Embryonic facial prominence (tissue), 1 donor: Measurements from ENCODE around the gene DENND1A.
A peak's percentile ranks its signal among the peaks of the same experiment; 100 is the strongest.
"Not testable (repeated sequence)": the region's sequence is repeated elsewhere in the genome, so short reads cannot be mapped to it uniquely, and the experiment has no call there.

Experiments used
- DNase-seq: peaks from one replicate; pipeline ENCODE4 v3.0.0-alpha.2; 2016; ENCODE audit errors: extremely low spot score

The DENND1A gene, protein sequence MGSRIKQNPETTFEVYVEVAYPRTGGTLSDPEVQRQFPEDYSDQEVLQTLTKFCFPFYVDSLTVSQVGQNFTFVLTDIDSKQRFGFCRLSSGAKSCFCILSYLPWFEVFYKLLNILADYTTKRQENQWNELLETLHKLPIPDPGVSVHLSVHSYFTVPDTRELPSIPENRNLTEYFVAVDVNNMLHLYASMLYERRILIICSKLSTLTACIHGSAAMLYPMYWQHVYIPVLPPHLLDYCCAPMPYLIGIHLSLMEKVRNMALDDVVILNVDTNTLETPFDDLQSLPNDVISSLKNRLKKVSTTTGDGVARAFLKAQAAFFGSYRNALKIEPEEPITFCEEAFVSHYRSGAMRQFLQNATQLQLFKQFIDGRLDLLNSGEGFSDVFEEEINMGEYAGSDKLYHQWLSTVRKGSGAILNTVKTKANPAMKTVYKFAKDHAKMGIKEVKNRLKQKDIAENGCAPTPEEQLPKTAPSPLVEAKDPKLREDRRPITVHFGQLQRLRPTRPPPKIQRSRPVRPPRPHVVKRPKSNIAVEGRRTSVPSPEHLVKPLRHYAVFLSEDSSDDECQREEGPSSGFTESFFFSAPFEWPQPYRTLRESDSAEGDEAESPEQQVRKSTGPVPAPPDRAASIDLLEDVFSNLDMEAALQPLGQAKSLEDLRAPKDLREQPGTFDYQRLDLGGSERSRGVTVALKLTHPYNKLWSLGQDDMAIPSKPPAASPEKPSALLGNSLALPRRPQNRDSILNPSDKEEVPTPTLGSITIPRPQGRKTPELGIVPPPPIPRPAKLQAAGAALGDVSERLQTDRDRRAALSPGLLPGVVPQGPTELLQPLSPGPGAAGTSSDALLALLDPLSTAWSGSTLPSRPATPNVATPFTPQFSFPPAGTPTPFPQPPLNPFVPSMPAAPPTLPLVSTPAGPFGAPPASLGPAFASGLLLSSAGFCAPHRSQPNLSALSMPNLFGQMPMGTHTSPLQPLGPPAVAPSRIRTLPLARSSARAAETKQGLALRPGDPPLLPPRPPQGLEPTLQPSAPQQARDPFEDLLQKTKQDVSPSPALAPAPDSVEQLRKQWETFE

DNA sequence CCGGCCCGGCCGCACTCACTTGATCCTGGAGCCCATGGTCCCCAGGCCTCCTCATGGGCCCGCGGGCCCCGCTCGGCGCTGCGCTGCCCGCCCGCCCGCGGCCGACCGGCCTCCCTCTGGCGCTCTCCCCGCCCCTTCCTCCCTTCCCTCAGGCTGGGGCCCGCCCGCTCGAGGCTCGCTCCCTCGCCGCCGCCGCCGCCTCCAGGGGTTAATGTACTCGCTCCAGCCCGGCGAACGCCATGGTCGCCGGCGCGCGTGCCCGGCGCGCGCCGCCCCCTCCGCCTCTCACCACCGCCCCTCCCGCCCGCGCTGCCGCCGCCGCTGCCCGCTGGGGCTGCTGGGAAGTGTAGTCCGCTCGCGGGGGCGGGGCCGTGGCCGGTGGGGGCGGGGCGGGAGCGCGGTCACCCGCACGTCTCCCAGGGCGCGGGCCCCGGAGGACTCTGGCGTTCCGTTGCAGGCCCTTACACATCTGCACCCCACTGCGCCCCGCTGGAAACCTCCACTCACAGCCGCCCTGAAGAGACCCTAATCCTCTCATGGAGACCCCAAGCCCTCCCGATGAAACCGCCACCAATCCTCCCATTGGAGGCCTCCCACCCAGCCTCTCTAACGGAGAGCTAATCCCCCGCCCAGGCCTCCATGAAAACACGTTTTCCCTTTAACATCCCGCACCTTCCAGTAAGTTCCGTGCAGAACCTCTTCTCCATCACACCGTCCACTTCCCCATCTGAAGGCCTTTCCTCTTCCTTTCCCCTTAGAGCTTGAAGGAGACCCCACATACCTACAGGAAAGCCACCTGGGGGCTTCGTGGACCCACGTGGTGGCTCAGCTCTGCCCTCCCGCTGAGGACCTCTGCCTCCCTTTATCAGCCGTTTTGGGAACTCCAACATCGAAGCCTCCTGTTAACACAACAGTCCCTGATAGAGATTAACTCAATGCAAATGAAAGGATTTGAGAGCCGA lies at the start of gene DENND1A:
Gene DENND1A, minus strand, starts transcription at position 257 of the 962 bp plus-strand sequence. Its CDS starts 221 bp downstream, at position 36.
- DNase-seq: peak; percentile 74

DNA sequence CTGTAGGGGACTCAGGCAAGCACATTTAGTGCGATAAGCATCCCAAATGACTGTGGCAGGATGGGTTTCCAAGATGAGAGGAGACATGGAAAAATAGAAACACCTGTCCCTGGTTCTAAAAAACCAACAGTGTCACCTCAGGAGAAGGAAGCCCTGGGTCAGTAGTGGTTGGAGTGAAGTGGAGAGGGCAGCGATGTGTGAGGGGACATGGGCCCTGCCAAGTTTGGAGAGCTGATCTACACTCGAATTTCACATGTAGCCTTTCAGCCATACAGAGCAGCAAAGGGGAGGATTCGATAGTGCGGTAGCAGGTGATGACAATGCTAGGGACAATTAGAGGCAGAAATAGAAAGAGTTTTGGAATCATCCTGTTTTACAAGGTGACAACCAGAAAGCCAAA lies 49.1 kb upstream of the DENND1A start:
- no peak for DNase-seq

DNA sequence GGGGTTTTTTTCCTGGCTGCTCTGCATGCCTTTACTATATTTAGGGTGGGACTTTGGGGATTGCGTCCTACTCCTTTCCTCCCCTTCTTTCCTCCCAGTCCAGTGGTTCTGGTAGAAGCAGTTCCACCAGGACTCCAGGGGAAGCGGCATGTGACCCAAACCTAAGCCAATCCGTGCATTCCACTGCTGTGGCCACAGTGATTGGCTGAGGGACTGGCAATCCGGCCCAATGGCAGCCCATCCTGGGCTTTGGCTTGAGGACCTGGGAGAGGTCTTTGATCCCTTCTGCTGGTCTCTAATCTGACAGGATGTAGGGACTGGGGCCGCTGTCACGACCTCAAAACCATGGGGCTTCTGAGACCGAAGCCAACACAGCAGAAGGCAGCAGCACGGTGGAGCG lies 46.7 kb upstream of the DENND1A start:
- DNase-seq: not testable (repeated sequence)

DNA sequence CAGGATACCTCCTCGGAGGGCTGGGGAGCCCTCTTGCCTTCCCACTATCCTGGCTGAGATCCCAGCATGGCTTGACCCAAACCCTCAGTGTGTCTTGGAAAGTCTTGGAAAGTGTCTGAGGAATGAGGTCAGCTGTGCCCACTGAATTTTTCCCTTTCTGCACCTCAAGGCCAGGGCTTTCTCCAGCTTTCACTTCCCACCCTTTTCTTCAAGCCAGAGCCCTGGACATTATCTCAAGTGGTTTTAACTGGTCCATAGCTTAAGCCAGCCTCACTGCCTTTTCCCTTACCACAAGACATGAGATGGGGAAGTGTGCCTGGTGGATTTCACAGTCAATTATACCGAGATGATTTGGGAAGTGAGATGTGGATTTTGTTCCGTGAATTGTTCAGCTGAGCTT lies 45.9 kb upstream of the DENND1A start:
- DNase-seq: no peak

DNA sequence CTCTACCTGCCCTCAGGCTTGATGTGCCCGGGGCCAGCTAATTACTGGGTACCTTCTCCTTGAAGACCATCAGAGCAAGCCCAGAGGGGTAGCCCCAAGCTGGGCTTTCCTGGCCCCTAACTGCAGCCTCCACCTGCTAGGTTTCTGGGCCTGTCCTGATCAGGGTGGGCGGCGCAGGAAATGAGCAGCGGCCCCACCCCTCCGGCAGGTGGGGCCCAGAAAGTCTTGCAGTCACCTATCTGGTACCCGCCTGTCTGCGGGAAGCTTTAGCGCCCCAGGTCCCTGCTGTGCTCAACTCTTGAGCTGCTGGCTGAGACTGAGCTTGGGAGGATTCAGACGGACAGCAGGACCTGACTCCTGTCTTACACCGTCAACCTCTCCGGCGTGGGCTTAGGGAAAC lies 44.5 kb upstream of the DENND1A start:
- no peak for DNase-seq

DNA sequence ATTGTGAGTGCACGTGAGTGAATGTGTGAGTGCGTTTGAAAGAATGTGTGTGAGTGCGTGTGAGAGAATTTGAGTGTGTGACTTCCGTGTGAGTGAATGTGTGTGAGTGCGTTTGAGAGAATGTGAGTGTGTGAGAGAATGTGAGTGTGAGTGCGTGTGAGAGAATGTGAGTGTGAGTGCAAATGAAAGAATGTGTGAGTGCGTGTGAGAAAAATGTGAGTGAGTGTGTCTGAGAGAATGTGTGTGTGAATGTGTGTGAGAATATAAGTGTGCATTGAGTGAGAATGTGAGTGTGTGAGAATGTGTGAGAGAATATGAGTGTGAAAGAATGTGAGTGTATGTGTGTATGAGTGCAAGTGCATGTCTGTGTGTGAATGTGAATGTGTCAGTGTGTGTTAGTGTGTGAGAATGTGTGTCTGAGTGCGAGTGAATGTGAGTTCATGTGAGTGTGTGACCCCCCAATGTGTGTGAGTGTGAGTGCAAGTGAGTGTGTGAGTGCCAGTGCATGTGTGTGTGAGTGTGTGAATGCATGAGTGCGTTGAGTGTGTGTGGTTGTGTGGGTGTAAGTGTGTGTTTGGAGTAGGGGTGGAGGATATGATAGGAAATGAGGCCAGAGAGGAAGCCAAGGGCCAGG lies 43.8 kb upstream of the DENND1A start:
- no peak for DNase-seq

DNA sequence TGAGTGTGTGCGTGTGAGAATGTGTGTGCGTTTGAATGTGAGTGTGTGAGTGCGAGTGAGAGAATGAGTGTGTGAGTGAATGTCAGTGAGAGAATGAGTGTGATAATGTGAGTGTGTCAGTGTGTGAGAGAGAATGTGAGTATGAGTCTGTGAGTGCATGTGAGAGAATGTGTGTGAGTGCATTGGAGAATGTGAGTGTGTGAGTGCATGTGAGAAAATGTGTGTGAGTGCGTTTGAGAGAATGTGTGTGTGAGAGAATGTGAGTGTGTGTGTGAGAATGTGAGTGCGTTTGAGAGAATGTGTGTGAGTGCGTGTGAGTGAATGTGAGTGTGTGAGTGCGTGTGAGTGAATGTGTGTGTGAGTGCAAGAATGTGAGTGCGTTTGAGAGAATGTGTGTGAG lies 42.7 kb upstream of the DENND1A start:
- DNase-seq: no peak

DNA sequence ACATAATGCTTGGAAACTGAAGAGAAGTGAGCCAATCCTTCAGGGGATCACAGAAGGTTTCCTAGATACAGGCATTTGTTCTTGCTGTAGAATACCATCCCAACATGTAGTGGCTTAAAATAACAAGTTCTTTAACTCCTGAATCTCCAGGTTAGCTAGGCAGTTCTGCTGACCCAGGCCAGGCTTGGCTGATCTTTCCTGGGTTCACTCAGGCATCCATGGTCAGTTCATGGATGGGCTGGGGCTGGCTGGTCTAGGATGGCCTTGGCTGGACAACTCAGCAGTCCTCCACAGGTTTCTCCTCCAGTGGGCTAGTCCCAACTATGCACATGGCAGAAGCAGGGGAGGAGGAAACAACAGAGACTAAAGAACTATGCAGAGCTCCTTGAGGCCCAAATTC lies 37.4 kb upstream of the DENND1A start:
- no peak for DNase-seq

DNA sequence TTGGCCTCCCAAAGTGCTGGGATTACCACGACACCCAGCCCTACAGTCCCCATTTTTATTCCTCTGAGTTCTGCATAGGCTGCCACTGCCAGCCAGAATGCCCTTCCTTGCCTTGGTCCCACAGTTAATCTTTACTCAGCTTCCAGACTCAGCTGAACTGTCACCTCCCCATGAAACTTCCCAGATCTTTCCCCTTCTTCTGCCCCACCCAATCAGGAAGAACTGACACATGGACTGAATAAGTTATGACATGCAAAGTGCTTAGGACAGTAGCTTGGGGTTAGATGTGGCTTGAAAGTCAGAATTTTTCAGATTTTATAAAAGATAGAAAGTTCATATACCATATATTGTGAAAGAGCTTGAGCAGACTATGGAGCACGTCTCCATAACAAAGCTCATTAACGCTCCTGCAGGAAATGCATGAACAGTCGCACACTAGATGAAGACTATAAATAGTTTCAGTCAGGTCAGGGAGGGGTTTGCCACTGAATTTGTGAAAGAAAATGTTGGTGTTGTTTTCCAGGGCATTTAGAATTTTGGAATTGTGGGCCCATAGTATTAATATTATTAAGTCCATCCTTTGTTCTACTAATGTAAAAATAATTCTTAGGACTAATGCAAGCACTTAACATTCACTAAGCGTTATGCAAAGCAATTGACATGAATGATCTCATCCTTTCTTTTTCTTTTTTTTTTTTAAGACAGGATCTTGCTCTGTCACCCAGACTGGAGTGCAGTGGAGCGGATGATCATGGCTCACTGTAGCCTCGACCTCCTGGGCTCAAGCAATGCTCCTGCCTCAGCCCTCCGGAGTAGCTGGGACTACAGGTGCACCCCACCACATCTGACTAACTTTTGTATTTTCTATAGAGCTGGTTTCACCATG lies 36.1 kb upstream of the DENND1A start:
- no peak for DNase-seq

DNA sequence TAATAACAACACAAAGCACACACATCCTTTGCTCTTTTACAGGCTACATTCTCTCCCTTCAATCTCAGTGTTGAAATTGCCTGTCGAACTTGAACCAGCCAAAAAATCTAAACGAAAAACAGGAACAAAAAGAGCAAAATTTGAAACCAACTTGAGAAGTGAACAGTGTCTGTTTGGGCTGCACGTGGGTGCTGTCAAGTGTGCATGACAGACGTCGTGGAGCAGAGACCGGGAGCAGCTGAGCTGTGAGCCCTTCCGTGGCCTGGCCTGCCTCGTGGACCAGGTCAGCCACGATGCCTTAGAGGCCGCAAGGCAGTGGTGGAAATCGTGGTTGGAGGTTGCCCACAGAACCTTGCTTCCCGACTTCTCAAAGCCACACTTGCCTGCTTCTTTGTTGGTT lies 34.8 kb upstream of the DENND1A start:
- no peak for DNase-seq

DNA sequence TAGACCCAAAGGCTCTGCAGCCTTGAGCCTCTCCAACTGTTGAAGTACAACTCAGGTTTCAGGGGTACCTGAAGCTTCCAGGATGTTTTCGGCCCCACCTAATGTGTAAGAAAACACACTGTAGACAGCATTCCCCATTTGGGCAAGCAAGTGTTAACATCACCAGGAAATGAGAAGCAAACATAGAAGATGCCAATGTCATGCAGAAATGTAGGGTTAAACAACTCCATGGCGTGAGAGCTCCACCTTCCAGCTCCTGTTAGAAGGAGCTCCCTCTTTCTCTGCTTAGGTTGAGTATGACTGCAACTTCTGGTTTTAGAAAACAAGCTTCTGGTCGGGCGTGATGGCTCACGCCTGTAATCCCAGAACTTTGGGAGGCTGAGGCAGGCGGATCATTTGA lies 31.0 kb upstream of the DENND1A start:
- DNase-seq: no peak

DNA sequence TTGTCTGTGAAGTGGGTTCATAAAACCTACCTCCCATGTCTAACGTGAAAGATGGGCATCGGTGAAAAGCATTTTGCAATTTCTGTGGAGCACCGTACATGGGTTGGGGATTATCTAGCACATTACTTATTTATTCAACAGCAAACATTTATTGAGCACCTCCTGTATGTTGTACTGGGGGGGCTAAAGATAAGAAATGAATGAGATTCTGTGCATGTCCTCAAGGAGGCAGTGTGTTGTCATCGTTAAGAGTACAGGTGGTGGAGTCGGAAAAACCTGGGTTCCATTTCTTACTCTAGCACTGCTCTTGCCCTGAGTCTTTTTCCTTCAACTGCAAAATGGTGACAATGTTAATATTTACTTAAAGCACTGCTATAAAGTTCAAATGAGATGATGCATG lies 30.4 kb upstream of the DENND1A start:
- no peak for DNase-seq

DNA sequence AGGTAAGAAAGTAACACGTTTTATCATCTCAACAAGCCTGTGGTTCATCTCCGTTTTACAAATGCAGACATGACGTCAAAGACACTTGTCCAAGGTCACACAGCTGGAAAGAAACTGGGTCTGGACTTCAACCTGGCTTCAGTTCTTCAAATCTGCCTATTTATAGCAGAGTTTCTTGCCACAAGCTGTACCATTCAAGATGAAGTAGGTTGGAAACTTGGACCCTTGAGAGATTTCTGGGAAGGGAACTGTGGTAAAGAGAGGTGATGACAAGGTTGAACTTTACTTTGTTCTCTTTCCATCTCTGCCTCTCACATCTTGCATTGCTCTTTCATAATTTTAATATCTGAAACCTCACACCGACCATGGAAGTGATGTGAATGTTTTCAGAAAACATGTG lies 29.9 kb upstream of the DENND1A start:
- DNase-seq: no peak

DNA sequence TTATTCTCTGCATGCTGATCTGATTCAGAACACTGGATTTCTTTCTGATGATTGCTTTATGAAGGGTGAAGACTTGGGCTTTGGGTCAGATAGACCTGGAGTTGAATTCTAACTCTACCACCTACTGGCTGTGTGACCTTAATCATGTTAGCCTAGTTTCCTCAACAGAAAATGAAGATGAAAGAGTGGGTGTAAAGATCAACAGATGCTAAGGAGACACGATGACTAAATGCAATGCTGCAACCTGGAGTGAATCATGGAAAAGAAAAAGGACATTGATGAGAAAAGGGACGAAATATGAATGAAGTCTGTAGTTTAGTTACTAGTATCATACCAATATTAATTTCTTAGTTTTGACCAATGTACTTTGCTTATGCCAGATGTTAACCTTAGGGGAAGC lies 27.8 kb upstream of the DENND1A start:
- DNase-seq: no peak

DNA sequence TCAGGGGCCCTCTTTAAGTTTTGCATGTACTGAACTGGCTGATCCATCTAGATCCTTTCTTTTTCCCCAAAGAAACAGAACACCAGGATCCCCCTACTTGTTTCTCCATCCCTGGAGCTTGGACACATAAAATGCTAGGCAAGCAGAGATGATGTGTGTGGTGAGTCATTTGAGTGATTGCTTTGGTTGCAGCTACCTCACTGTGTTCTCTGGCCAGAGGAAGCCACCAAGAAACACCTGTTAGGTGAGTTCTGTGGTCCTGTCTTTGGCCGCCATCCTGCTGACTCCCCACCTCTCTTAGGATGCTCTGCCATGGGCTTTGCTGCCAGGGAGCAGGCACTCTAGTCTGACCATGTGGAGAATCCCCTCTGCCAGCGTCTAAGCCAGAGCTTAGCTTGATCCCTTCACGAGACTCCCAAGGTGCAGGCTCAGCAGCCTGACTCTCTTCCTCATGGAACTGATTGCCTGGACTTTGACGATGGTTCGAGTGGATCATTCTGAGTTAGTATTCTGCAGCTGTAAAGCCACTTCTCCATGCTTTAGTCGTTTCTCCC lies 27.3 kb upstream of the DENND1A start:
- no peak for DNase-seq

DNA sequence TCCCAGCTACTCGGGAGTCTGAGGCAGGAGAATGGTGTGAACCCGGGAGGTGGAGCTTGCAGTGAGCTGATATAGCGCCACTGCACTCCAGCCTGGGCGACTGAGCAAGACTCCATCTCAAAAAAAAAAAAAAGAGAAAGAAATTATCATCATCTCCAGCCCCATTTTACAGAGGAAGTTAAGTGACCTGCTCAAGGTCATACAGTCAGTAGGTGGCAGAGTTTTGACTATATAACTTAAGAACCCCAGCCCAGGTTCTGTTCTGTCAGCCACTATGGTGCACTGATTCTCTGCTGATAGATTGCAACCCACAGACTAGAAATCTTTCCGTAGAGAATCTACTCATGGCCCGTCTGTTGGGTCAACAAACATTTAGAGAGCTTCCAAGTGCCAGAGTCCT lies 25.7 kb upstream of the DENND1A start:
- no peak for DNase-seq

DNA sequence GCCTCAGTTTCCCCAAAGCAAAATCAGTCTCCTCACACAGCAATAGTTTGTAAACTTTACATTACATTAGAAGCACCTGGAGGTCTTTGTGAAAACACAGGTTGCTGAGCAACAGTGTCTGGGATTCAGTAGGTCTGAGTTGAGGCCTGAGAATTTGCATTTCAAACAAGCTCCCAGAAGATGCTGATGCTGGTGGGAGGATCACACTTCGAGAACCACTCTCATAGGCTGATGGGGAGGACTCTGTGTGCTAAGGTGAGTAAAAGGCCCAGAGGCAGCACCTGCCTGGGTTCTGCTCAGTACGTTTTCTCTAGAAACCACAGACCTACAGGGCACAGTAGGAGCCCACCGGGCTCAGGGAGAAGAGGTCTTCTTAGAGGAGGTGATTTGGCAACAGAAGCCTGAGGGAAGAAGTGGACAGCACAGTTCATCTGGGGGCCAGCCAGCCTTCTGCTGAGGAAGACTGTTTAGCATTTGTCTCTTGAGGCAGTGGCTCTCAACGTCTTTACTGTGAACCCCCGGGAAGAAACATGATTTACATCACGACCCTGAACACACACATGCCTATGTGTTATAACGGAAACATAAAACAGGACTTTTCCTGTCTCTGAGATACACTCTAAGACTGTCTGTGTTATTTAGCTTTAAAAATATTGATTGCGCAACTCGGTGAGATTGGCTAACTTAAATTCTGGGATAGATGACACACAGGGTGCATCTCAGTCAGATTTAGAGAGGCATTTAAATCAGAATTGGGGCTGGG lies 24.8 kb upstream of the DENND1A start:
- no peak for DNase-seq

DNA sequence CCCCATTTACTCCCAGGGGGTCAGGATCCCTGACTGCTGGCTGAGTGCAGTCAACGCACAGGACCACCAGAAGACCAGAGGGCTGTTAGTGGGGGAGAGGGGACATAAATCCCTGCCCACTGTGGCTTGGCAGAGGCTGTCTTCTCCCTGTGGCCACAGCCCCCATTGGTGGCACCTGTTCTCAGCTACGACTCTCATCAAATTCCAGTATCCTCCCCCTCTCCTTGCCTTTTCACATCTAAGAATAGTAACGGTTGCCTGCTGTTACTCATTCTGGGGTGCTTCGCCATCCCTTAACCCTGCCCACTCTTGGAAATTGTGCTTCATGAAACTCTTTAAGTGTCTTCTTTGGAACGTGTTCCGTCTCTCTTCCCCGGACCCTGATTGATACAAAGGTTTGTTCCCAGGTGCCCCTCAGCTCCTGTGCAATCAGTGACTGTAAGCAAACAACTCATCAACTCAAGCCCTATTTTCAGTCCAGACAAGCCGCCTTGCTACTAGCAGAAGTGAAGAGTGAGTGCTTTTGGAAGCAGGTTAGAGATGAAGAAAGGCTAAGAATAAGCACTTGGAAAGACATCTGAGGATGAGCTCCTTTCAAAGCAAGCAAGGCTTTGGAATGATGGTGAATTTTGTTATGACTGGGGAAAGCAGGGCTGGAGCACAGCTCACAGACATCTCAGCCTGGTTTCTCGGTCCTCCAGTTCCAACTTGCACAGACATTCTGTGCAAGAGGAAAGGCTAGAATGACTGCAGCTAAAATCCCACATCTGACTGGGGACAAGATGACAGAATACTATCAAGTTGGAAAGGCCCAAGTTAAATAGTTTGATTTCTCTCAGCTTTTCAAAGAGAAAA lies 22.9 kb upstream of the DENND1A start:
- DNase-seq: no peak
